ENCODE results near the gene CCL28. TPM values are rescaled to one million over a fixed set of nuclear protein-coding genes. Genes with fewer than 3 reads are reported as not detected.

Gene CCL28
- polyA plus RNA-seq, 2 of the 4 experiments (the other 2 are of a cell fraction): 0.15 to 0.39 TPM

GRCh38 chr5:43415935-43416802 lies 4.0 kb upstream of the CCL28 start:
- POLR2A ChIA-PET: interaction anchor here (0.6 kb wide), 1 partner anchor 65 kb away, joined by 5 read pairs; no protein-coding TSS in a partner anchor
- Histone ChIP-seq H3K27ac (0 out of 6 replicates have a peak overlapping the region, but pooled peaks of 1 of the 2 experiments have one; percentile 21), H3K4me1 (0 out of 3 replicates have a peak, but pooled peaks cover 3% of the 10 kb centered on the region), H3K4me2 (no peak overlapping the region), H3K9me3 (no peaks in the 10 kb centered on the region), H3K4me3 (no peak overlapping the region)
- TF ChIP-seq EHF (CRISPR knock-in tag; IDR thresholded peaks at IDR 0.05) (no peak), NFE2L2 (conservative IDR thresholded peaks at IDR 0.05; ENCODE audit: low read length) (no peak), POLR2A (IDR thresholded peaks at IDR 0.05; ENCODE audit: low read length) (no peak), TFCP2L1 (CRISPR knock-in tag; IDR thresholded peaks at IDR 0.05) (no peak), FOSL2 (IDR thresholded peaks at IDR 0.05) (no peak), FOSL2 (CRISPR knock-in tag; IDR thresholded peaks at IDR 0.05) (no peak), NR3C1 (IDR thresholded peaks at IDR 0.05) (no peak), SREBF2 (IDR thresholded peaks at IDR 0.05) (no peak), TP53 (CRISPR knock-in tag; IDR thresholded peaks at IDR 0.05) (no peak), RNF2 (IDR thresholded peaks at IDR 0.05; ENCODE audit: borderline replicate concordance, low read depth) (no peak), JUN (IDR thresholded peaks at IDR 0.05) (no peak), MAFK (IDR thresholded peaks at IDR 0.05; ENCODE audit: partially characterized antibody) (no peak), SMC3 (IDR thresholded peaks at IDR 0.05) (no peak), HOXB5 (CRISPR knock-in tag; IDR thresholded peaks at IDR 0.05) (no peak), ESRRA (IDR thresholded peaks at IDR 0.05; ENCODE audit: borderline replicate concordance, low read length) (no peak), ZFP36 (IDR thresholded peaks at IDR 0.05; ENCODE audit: borderline replicate concordance, partially characterized antibody) (no peak), ZSCAN20 (CRISPR knock-in tag; IDR thresholded peaks at IDR 0.05) (no peak)
- TF ChIP-seq, protein P1, sequence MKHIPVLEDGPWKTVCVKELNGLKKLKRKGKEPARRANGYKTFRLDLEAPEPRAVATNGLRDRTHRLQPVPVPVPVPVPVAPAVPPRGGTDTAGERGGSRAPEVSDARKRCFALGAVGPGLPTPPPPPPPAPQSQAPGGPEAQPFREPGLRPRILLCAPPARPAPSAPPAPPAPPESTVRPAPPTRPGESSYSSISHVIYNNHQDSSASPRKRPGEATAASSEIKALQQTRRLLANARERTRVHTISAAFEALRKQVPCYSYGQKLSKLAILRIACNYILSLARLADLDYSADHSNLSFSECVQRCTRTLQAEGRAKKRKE (CRISPR knock-in tag; IDR thresholded peaks at IDR 0.05; ENCODE audit: low read depth): no peak
- DNase-seq (ENCODE audit: low read depth in 1 of 2, low spot score in 1 of 2): no peak
- 44% methylated on average over 3 of the region's 3 CpGs for WGBS (ENCODE audit: missing lambda C conversion rate)
- ATAC-seq: peak in 1 of 2 experiments; percentile 30; a peak in 1 of 6 replicates
- no peak for FAIRE-seq
- CTCF ChIA-PET: interaction anchor here (2.0 kb wide), 1 partner anchor 27 kb away, joined by 6 read pairs; no protein-coding TSS in a partner anchor

DNA sequence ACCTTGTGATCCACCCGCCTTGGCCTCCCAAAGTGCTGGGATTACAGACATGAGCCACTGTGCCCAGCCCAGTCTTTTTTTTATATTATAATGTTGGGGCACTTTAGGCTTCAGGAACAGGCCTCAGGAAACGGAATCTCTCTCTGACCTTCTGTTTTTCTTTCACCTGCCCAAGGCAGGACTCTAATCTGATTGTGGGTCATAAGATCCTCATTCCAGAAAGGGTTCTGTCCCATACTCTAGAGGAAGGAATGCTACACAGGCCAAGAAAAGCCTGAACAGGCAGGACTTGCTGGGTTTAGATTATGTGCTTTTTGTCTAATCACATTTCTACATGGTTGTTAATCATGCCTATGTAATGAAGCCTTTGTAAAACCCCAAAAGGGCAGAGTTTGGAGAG lies 1.8 kb upstream of the CCL28 start:
- FAIRE-seq: no peak

More for the DNA sequence above, 1.8 kb upstream of the CCL28 start:
- Histone ChIP-seq H3K4me2 (no peak overlapping the region), H3K9me3 (no peaks in the 10 kb centered on the region), H3K27ac (no peak overlapping the region), H3K4me3 (no peak overlapping the region), H3K4me1 (0 out of 3 replicates have a peak, but pooled peaks cover 3% of the 10 kb centered on the region)
- TF ChIP-seq ZC3H11A (IDR thresholded peaks at IDR 0.05) (no peak), SREBF2 (IDR thresholded peaks at IDR 0.05) (no peak), TP53 (CRISPR knock-in tag; IDR thresholded peaks at IDR 0.05) (no peak), BCL3 (IDR thresholded peaks at IDR 0.05) (no peak), EP300 (IDR thresholded peaks at IDR 0.05) (no peak), CHD2 (IDR thresholded peaks at IDR 0.05; ENCODE audit: low read length, partially characterized antibody) (no peak), NFE2L2 (conservative IDR thresholded peaks at IDR 0.05; ENCODE audit: low read length) (no peak), KDM1A (IDR thresholded peaks at IDR 0.05; ENCODE audit: low read depth) (no peak), RAD21 (conservative IDR thresholded peaks at IDR 0.05 in 1 of 2, IDR thresholded peaks at IDR 0.05 in 1 of 2) (no peak), MAZ (IDR thresholded peaks at IDR 0.05; ENCODE audit: borderline replicate concordance, low read depth, low read length) (no peak), NR3C1 (IDR thresholded peaks at IDR 0.05) (no peak), RFX5 (IDR thresholded peaks at IDR 0.05) (no peak), HOXA7 (CRISPR knock-in tag; IDR thresholded peaks at IDR 0.05) (no peak), ELK1 (IDR thresholded peaks at IDR 0.05; ENCODE audit: low read depth, low read length) (no peak), HOXB5 (CRISPR knock-in tag; IDR thresholded peaks at IDR 0.05) (no peak), ESRRA (IDR thresholded peaks at IDR 0.05; ENCODE audit: borderline replicate concordance, low read length) (no peak)
- ChIA-PET CTCF (no interaction called here), POLR2A (no interaction called here)
- DNase-seq (ENCODE audit: low read depth in 1 of 2, low spot score in 1 of 2) (no peak), ATAC-seq (no peak)
- 86% methylated on average over 2 of the region's 2 CpGs for WGBS (ENCODE audit: missing lambda C conversion rate)
